GM12878 (cell line): ENCODE measurements around the gene C5AR2. TPM values are rescaled to one million over a fixed set of nuclear protein-coding genes. Genes with fewer than 3 reads are reported as not detected.

ENCODE experiments used
- ATAC-seq: fragments of 200-7000 bp; cut with Tn5 transposase; 3 replicates; pipeline ENCODE4 v1.9.1; 2020; ENCODE audit warnings: mild to moderate bottlenecking, moderate library complexity
- BruUV-seq: library from RNA; stranded (reverse); fragments of 400-500 nt; replicated peaks from 2 replicates; lab custom pipeline; 2021; lab: Mats Ljungman, UMichigan
- CTCF ChIA-PET: fragments of 300-600 bp; sonication (Branson Sonifier 250); formaldehyde crosslinking; extraction: SDS; loops from one replicate; lab custom pipeline; 2021; ENCODE audit warnings: inconsistent platforms; lab: Yijun Ruan, JAX
- POLR2A ChIA-PET: fragments of 350-600 bp; formaldehyde crosslinking; extraction: SDS; loops from one replicate; lab custom pipeline; 2021; ENCODE audit warnings: inconsistent platforms; lab: Charles Lee
- RAD21 ChIA-PET: fragments of 300-600 bp; sonication (Branson Sonifier 250); formaldehyde crosslinking; loops from one replicate; lab custom pipeline; 2023; ENCODE audit warnings: antibody characterized with exemption; ENCODE audit not compliant: unreplicated experiment; lab: Charles Lee
- SMC1A ChIA-PET: fragments of 300-600 bp; sonication (Branson Sonifier 250); formaldehyde crosslinking; loops from one replicate; lab custom pipeline; 2023; ENCODE audit not compliant: unreplicated experiment, uncharacterized antibody; lab: Charles Lee
- DNase-seq: peaks from one replicate; pipeline ENCODE4 v3.0.0-alpha.2; 2011; ENCODE audit warnings: low read depth, low spot score
- FAIRE-seq: peaks from 3 replicates; lab custom pipeline; 2011; peaks lifted over from hg19 to GRCh38; lab: Jason Lieb, UNC
- H2AFZ ChIP-seq: 2 replicates; pipeline ENCODE4 v1.6.0; 2011; ENCODE audit warnings: low read depth, low read length, control low read depth; ENCODE audit not compliant: control insufficient read depth
- H3K27ac ChIP-seq: 2 replicates; pipeline ENCODE4 v1.5.1; 2011; ENCODE audit warnings: control low read depth; ENCODE audit not compliant: control insufficient read depth, insufficient read depth
- H3K27me3 ChIP-seq, 2 experiments: replicated peaks in 1 of 2; 2 replicates each; pipeline versions ENCODE4 v1.6.0 to v1.6.1; 2011; ENCODE audit warnings: low read length in 1 of 2; ENCODE audit not compliant: control insufficient read depth in 2 of 2, insufficient read depth in 2 of 2
- H3K36me3 ChIP-seq, 2 experiments: 2 replicates each; pipeline ENCODE4 v1.5.1; 2011; ENCODE audit warnings: low read length in 1 of 2; ENCODE audit not compliant: control insufficient read depth in 2 of 2, insufficient read depth in 2 of 2
- H3K4me1 ChIP-seq: 2 replicates; pipeline ENCODE4 v1.6.1; 2011; ENCODE audit warnings: mild to moderate bottlenecking, low read length, moderate library complexity, mixed read lengths; ENCODE audit not compliant: control insufficient read depth, insufficient read depth
- H3K4me2 ChIP-seq: 2 replicates; pipeline ENCODE4 v1.6.0; 2011; ENCODE audit warnings: control low read depth; ENCODE audit not compliant: control insufficient read depth, insufficient read depth
- H3K4me3 ChIP-seq: fragments of 200-600 bp; sonication (generic); 2 replicates; pipeline ENCODE4 v1.5.1; 2016
- H3K79me2 ChIP-seq: 2 replicates; pipeline ENCODE4 v1.6.0; 2011; ENCODE audit warnings: low read length; ENCODE audit not compliant: control insufficient read depth, insufficient read depth
- H3K9ac ChIP-seq: 2 replicates; pipeline ENCODE4 v1.8.0; 2011; ENCODE audit warnings: low read length, control low read depth, mixed read lengths; ENCODE audit not compliant: control insufficient read depth, insufficient read depth
- H3K9me3 ChIP-seq: replicated peaks from 3 replicates; pipeline ENCODE4 v1.5.1; 2011; ENCODE audit warnings: mild to moderate bottlenecking, low read length; ENCODE audit not compliant: control insufficient read depth, insufficient read depth
- H4K20me1 ChIP-seq: 2 replicates; pipeline ENCODE4 v1.6.0; 2011; ENCODE audit not compliant: control insufficient read depth, insufficient read depth
- ASH2L ChIP-seq: fragments of 300-600, 200-600 bp; sonication (generic); IDR thresholded peaks from 2 replicates; pipeline ENCODE4 v1.6.1; 2017; ENCODE audit warnings: low read depth, mild to moderate bottlenecking, borderline replicate concordance
- BMI1 ChIP-seq: fragments of 450-650 bp; IDR thresholded peaks from 2 replicates; pipeline ENCODE4 v1.6.1; 2016; ENCODE audit warnings: mild to moderate bottlenecking, moderate library complexity, borderline replicate concordance
- FOXK2 ChIP-seq: fragments of 450-650 bp; IDR thresholded peaks from 2 replicates; pipeline ENCODE4 v1.6.1; 2017; ENCODE audit warnings: mild to moderate bottlenecking, moderate library complexity
- IRF3 ChIP-seq: fragments of 450-650 bp; IDR thresholded peaks from 2 replicates; pipeline ENCODE4 v1.6.1; 2014; ENCODE audit warnings: mild to moderate bottlenecking
- KDM1A ChIP-seq: fragments of 200-600 bp; sonication (generic); IDR thresholded peaks from 2 replicates; pipeline ENCODE4 v1.6.1; 2016; ENCODE audit warnings: borderline replicate concordance
- POLR2AphosphoS2 ChIP-seq: IDR thresholded peaks from 2 replicates; pipeline ENCODE4 v1.6.1; 2011; ENCODE audit warnings: low read depth, mild to moderate bottlenecking, low read length, improper control_type of control experiment, moderate library complexity
- ZNF217 ChIP-seq: fragments of 450-650 bp; IDR thresholded peaks from 2 replicates; pipeline ENCODE4 v1.6.1; 2017; ENCODE audit warnings: antibody characterized with exemption, mild to moderate bottlenecking
- ZNF384 ChIP-seq: IDR thresholded peaks from 2 replicates; pipeline ENCODE4 v1.6.1; 2012; ENCODE audit warnings: low read depth, mild to moderate bottlenecking, low read length, improper control_type of control experiment, borderline replicate concordance
- WGBS: methylation state at CpG from one replicate; pipeline ENCODE4 v1.1.6; 2016; ENCODE audit warnings: low lambda C conversion rate; ENCODE audit not compliant: insufficient replicate concordance, insufficient coverage; ENCODE audit errors: missing lambda C conversion rate; 5-methylcytosine and 5-hydroxymethylcytosine counted together
- in situ Hi-C: fragments of 300-500 bp; cut with MboI; formaldehyde crosslinking; loops from 9 replicates; pipeline ENCODE4 v1.14.3; 2018; ENCODE audit warnings: mixed read lengths
- intact Hi-C: fragments of 100-400 bp; cut with micrococcal nuclease; formaldehyde crosslinking; loops from one replicate; pipeline ENCODE4 v1.14.2; 2022; ENCODE audit not compliant: unreplicated experiment
- polyA plus RNA-seq, 11 experiments: library from polyadenylated mRNA; depleted of rRNA in 4 of 11; unstranded in 6 of 11; stranded (reverse) in 5 of 11; fragments of >200 nt; fragmentation: Nextera tagmentation in 4 of 11; fragmentation: Illumina TruSeq in 1 of 11; extraction: Ambion mirVana in 4 of 11; extraction: Trizol in 1 of 11; gene quantifications; 1 replicate in 1 of 11; 2 replicates in 10 of 11; pipeline versions ENCODE4 v1.2.1 to v1.2.3, GENCODE V29; 2011 to 2016; ENCODE audit warnings: inconsistent platforms in 2 of 11, missing spikeins in 2 of 11, low read depth in 1 of 11
- total RNA-seq, 4 experiments: library from RNA; depleted of rRNA in 3 of 4; stranded (reverse); fragments of >200 nt in 3 of 4; fragmentation: Illumina TruSeq in 1 of 4; extraction: Trizol in 1 of 4; gene quantifications; 2 replicates each; pipeline versions ENCODE4 v1.2.1 to v1.2.3, GENCODE V29; 2013 to 2021
- TF ChIP-seq, protein P1 (sequence below): fragments of 450-650 bp; IDR thresholded peaks from 2 replicates; pipeline ENCODE4 v1.6.1; 2017; ENCODE audit warnings: borderline replicate concordance
- TF ChIP-seq, protein P2 (sequence below): fragments of 150-350 bp; IDR thresholded peaks from 2 replicates; pipeline ENCODE4 v1.6.1; 2016; ENCODE audit warnings: low read depth, low read length
- TF ChIP-seq, protein P3 (sequence below): fragments of 450-650 bp; conservative IDR thresholded peaks from 2 replicates; pipeline ENCODE4 v1.6.1; 2017; ENCODE audit warnings: mild to moderate bottlenecking, moderate library complexity

The C5AR2 gene
- total and polyA plus RNA-seq, 10 of the 15 experiments (the other 5 are each of a cell fraction or from before 2014, with no cell fraction given), result 0.01 TPM; not detected in 9

DNA sequence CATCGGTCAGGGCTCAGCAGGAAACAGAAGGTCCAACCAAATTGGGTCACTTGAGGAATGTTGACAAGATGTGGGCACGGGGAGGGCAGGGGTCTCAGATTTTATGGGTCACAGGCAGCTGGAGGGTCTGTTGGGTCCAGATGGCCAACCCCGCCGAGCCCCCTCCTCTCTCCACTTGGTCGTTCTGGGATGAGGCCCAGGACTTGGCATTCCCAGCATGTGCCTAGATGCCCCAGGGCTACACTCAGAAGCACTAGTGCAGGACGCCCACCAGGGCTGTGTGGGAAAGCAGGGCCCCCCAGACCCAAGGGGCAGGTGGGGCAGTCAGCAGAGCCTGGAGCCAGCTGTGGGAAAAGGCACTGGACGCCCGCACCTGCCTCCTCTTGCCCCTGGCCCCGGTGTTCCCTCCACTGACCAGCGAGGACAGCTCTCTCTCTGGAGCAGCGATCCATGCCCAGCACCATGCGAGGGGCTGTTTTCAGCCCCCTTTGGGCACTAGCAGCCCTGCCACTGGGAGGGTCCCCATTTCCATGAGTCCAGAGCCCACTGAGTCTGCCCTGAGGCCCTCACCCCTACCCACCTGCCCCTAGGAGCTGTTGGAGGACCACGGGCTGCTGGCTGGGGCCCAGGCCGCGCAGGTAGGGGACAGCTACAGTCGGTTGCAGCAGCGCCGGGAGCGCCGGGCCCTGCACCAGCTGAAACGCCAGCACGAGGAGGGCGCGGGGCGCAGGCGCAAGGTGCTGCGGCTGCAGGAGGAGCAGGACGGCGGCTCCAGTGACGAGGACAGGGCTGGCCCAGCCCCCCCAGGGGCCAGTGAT lies 43.1 kb downstream of the C5AR2 start:
- in situ Hi-C loops, result no loop called here
- ChIA-PET SMC1A (no interaction called here), POLR2A (no interaction called here), RAD21 (no interaction called here), CTCF (no interaction called here)
- H3K27ac ChIP-seq, result no peak overlapping the region
- intact Hi-C loops, result no loop called here
- H3K4me3 ChIP-seq, result no peak overlapping the region
- BruUV-seq, result no TSS peak
- DNase-seq, result no peak
- H4K20me1 ChIP-seq, result no peaks in the 10 kb centered on the region
- no peak for ATAC-seq
- H2AFZ ChIP-seq, result no peak overlapping the region
- H3K9ac ChIP-seq, result no peak overlapping the region
- no peaks in the 10 kb centered on the region for H3K9me3 ChIP-seq
- no peaks in the 10 kb centered on the region for H3K27me3 ChIP-seq
- no peaks in the 10 kb centered on the region for H3K4me1 ChIP-seq
- H3K4me2 ChIP-seq, result no peak overlapping the region
- H3K79me2 ChIP-seq, result no peaks in the 10 kb centered on the region
- peaks cover 10 to 40% of the 10 kb centered on the region in 2 experiments; a peak in 3 of 4 replicates for H3K36me3 ChIP-seq
- WGBS, result 94% methylated on average over 30 of the region's 30 CpGs
- FAIRE-seq, result no peak
- TF ChIP-seq, protein P1, sequence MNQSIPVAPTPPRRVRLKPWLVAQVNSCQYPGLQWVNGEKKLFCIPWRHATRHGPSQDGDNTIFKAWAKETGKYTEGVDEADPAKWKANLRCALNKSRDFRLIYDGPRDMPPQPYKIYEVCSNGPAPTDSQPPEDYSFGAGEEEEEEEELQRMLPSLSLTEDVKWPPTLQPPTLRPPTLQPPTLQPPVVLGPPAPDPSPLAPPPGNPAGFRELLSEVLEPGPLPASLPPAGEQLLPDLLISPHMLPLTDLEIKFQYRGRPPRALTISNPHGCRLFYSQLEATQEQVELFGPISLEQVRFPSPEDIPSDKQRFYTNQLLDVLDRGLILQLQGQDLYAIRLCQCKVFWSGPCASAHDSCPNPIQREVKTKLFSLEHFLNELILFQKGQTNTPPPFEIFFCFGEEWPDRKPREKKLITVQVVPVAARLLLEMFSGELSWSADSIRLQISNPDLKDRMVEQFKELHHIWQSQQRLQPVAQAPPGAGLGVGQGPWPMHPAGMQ, result no peak
- TF ChIP-seq, protein P2, sequence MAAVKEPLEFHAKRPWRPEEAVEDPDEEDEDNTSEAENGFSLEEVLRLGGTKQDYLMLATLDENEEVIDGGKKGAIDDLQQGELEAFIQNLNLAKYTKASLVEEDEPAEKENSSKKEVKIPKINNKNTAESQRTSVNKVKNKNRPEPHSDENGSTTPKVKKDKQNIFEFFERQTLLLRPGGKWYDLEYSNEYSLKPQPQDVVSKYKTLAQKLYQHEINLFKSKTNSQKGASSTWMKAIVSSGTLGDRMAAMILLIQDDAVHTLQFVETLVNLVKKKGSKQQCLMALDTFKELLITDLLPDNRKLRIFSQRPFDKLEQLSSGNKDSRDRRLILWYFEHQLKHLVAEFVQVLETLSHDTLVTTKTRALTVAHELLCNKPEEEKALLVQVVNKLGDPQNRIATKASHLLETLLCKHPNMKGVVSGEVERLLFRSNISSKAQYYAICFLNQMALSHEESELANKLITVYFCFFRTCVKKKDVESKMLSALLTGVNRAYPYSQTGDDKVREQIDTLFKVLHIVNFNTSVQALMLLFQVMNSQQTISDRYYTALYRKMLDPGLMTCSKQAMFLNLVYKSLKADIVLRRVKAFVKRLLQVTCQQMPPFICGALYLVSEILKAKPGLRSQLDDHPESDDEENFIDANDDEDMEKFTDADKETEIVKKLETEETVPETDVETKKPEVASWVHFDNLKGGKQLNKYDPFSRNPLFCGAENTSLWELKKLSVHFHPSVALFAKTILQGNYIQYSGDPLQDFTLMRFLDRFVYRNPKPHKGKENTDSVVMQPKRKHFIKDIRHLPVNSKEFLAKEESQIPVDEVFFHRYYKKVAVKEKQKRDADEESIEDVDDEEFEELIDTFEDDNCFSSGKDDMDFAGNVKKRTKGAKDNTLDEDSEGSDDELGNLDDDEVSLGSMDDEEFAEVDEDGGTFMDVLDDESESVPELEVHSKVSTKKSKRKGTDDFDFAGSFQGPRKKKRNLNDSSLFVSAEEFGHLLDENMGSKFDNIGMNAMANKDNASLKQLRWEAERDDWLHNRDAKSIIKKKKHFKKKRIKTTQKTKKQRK, result no peak
- TF ChIP-seq POLR2AphosphoS2, result no peak
- no peak for TF ChIP-seq KDM1A
- TF ChIP-seq ZNF384, result no peak
- TF ChIP-seq FOXK2, result no peak
- TF ChIP-seq IRF3, result no peak
- TF ChIP-seq BMI1, result no peak
- no peak for TF ChIP-seq ASH2L
- no peak for TF ChIP-seq ZNF217
- TF ChIP-seq, protein P3, sequence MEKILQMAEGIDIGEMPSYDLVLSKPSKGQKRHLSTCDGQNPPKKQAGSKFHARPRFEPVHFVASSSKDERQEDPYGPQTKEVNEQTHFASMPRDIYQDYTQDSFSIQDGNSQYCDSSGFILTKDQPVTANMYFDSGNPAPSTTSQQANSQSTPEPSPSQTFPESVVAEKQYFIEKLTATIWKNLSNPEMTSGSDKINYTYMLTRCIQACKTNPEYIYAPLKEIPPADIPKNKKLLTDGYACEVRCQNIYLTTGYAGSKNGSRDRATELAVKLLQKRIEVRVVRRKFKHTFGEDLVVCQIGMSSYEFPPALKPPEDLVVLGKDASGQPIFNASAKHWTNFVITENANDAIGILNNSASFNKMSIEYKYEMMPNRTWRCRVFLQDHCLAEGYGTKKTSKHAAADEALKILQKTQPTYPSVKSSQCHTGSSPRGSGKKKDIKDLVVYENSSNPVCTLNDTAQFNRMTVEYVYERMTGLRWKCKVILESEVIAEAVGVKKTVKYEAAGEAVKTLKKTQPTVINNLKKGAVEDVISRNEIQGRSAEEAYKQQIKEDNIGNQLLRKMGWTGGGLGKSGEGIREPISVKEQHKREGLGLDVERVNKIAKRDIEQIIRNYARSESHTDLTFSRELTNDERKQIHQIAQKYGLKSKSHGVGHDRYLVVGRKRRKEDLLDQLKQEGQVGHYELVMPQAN, result no peak
